Measurements from ENCODE around the gene PELI1.

Gene PELI1

DNA sequence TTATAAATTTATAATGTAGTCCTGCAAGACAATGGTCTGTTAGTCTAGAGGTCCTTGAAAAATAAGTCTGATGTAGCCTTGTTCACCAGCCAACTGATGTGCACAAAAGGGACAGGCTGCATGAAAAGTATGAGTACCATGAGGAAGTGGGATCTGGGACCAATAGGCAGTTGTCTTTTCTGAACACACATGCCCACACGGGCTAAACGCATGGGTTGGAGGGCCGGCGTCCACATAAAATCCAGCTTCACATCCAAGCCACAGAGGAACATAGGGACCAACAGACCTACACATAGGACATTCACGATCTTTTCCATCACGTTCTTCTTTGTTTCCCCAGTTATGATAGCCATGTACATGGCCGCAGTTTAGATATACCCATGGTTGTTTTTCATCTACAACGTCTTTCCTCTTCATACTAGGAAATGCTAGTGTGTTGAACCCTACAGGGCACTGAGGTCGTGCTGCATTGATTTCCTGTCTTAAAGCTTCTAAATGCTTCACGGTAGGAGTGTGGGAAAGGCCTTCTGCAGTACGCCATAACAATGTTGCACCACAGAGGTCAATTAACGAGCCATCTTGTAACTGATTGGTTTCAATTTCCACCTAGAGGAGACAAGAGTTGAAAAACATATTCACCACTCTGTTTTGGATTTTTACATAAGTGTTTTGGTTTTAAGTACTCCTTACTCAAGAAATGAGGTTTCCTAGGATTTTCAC lies 49.4 kb downstream of the PELI1 start:
- no peak for DNase-seq (ENCODE audit: low read depth)
- H3K4me3 ChIP-seq (ENCODE audit: low read depth, low read length): no peak overlapping the region
- TF ChIP-seq, protein P1, sequence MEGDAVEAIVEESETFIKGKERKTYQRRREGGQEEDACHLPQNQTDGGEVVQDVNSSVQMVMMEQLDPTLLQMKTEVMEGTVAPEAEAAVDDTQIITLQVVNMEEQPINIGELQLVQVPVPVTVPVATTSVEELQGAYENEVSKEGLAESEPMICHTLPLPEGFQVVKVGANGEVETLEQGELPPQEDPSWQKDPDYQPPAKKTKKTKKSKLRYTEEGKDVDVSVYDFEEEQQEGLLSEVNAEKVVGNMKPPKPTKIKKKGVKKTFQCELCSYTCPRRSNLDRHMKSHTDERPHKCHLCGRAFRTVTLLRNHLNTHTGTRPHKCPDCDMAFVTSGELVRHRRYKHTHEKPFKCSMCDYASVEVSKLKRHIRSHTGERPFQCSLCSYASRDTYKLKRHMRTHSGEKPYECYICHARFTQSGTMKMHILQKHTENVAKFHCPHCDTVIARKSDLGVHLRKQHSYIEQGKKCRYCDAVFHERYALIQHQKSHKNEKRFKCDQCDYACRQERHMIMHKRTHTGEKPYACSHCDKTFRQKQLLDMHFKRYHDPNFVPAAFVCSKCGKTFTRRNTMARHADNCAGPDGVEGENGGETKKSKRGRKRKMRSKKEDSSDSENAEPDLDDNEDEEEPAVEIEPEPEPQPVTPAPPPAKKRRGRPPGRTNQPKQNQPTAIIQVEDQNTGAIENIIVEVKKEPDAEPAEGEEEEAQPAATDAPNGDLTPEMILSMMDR (conservative IDR thresholded peaks at IDR 0.05; ENCODE audit: low read depth, low read length): no peak

DNA sequence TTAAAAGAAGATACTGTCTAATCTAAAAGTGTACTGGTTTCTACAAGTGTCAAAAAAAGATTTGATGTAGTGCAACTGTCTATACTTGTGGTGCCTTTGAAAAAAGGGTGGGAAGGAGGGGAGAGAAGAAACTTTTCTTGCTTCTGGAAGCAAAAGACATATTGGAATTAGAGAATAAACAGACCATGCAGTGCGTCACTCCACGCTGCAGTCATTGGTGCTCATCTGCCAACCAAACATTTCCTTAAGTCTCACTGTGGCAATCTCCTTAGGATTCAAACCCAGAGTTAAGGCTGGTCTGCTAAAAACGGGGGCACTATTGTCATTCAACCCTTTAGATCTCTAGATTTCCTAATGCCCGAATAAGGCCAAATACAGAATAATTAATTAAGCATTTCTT lies 50.9 kb downstream of the PELI1 start:
- no peak overlapping the region for H3K4me3 ChIP-seq (ENCODE audit: low read depth, low read length)
- DNase-seq (ENCODE audit: low read depth): no peak
- TF ChIP-seq, protein P1 (conservative IDR thresholded peaks at IDR 0.05; ENCODE audit: low read depth, low read length): no peak

DNA sequence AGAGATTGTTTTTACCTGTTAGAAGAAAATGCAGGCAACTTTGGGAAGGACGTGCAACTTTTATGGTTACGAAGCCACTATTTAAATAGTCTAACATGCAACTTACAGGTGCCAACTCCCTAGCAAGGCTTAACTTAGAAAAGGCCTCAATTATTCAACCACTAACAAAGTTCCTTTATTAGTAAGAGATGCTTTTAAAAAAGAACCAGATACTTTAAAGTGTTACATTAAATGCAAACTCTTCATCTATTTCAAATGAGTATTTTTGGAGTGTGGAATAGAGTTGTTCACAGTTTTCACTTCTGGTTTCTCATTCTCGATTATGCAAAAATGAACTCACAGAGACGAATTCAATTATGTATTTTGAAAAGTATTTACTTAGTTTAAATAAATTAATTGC lies 51.7 kb downstream of the PELI1 start:
- H3K4me3 ChIP-seq (ENCODE audit: low read depth, low read length): no peak overlapping the region
- DNase-seq (ENCODE audit: low read depth): no peak
- TF ChIP-seq, protein P1 (conservative IDR thresholded peaks at IDR 0.05; ENCODE audit: low read depth, low read length): no peak

DNA sequence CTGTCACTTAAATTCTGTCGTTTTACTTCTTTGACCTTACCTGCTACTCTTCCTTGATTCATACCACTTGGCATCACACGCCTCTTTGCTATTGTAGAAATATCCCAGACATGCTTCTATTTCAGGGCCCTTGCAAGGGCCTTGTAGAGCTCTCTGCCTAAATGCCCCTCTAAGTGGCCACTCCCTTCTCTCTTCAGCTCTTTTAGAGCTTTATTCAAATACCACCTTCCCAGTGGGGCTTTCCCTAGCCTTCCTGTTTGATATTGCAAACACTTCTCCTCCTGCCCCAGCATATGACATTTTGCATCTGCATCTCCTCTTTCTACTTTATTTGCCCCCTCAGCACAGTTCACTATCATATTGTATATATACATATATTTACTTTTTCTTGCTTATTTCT lies 54.0 kb downstream of the PELI1 start:
- TF ChIP-seq, protein P1 (conservative IDR thresholded peaks at IDR 0.05; ENCODE audit: low read depth, low read length): no peak
- DNase-seq (ENCODE audit: low read depth): no peak
- no peak overlapping the region for H3K4me3 ChIP-seq (ENCODE audit: low read depth, low read length)

DNA sequence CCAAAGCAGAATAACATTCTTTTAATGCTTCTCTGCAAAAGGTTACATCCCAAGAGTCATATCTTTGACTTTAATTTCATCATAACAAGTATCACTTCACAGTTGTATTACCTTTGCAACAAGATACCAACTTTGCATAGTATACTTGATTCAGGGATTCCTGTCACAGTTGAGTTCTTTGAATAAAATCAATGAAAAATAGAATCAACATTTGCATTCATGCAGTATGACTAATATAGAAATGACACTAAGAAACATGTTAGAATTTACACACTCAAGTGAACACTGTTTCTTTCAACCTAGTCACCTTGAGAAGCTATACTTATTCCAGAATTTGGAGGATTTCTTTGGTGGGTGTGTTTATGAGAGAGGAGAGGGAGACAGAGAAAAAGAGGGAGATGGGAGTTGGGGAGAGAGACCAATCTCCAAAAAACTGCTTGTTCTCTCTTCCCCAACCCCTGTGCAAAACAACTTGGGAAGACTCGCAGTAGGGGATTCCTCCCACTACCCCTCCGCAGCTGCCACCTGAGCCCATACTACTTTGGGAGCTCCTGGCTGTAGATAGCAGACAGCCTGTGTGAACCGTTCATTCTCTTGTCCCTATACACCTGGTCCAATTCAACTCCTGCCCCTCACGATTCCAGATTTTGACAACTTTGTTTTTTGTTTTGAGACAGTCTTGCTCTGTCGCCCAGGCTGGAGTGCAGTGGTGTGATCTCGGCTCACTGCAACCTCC lies 57.7 kb downstream of the PELI1 start:
- DNase-seq (ENCODE audit: low read depth): no peak
- H3K4me3 ChIP-seq (ENCODE audit: low read depth, low read length): no peak overlapping the region
- TF ChIP-seq, protein P1 (conservative IDR thresholded peaks at IDR 0.05; ENCODE audit: low read depth, low read length): no peak

DNA sequence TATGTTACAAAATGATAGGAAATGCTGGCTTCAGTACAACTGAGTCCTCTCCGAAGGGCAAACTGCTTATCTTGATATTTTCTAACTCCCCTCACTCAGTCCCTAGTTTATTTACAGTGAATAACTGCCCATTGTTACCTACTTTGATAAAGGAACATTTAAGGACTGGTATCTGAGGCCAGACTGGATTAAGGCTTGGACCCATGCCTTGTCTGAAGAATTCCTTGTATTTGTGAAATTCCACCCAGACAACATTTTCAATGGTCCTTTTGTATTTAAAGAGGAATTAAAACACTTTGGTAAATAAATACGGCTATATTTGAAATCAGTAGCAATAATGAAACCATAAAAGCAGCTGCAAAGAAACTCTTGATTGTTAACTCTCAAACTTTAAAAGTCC lies 58.3 kb downstream of the PELI1 start:
- H3K4me3 ChIP-seq (ENCODE audit: low read depth, low read length): no peak overlapping the region
- TF ChIP-seq, protein P1 (conservative IDR thresholded peaks at IDR 0.05; ENCODE audit: low read depth, low read length): no peak
- no peak for DNase-seq (ENCODE audit: low read depth)

Measured in choroid plexus epithelial cell (primary cell).